D341Med (cell line): Measurements from ENCODE around the gene MDK.
A peak's percentile ranks its signal among the peaks of the same experiment; 100 is the strongest.

ENCODE experiments used
- DNase-seq: peaks from one replicate; pipeline ENCODE4 v3.0.0; 2012; ENCODE audit warnings: low spot score

Gene MDK, protein sequence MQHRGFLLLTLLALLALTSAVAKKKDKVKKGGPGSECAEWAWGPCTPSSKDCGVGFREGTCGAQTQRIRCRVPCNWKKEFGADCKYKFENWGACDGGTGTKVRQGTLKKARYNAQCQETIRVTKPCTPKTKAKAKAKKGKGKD

DNA sequence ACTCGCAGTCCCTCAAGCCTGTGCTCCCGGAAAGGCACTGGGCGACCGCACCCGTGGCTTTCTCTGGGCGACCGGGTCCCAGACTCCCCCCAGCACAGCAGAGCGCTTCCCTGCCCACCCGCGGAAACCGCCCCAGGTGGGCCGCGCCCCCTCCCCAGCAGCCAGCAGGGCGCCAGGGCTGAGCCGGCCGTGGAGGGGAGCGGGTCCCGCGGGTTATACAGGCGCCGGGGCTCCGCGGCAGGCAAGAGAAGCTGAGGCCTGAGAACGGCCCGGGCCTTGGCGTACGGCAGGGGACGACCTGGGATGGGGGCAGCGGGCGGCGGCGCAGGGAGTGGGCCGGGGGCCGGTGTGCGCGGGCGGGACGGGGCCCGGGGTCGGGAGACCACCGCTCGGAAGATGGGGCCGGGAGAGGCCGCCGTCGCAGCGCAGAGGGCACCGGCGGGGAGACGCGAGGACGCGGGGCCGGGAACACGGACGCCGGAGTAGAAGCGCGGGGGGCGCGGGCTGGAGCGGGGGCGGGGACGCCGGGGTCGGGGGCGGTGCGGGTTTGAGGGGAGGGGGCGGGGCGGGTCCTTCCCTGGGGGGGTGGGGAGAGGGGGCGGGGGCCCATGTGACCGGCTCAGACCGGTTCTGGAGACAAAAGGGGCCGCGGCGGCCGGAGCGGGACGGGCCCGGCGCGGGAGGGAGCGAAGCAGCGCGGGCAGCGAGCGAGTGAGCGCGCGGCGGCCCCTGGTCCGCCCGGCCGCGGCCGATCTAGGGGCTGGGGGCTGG, at the start of gene MDK:
Gene MDK (plus strand): TSS at position 622 of the 771 bp plus-strand sequence. CDS start 389 bp downstream, outside the sequence.
- peak; percentile 78 for DNase-seq

DNA sequence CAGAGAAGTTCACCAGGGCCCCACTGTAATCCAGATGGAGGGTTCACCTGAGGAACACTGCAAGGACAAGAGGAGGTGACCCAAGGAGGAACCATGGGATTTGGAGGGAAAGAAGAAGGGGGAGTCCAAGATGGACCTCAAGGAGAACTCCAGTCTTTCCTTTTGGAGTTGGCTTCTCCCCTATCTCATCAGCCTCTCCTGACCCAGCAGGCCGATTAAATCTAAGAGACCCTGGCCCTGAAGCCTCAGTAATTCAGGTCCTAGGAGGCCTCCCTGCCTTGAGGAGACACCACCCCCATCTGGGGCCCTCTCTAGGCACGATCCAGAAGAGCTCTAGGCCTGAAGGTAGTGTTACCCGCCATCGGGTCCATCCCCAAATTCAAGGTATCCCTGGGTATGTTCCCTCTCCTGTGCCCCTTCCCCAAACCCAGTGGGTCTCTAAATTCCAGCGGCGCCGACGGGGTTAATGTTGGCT, 49.3 kb upstream of the MDK start:
- no peak for DNase-seq

DNA sequence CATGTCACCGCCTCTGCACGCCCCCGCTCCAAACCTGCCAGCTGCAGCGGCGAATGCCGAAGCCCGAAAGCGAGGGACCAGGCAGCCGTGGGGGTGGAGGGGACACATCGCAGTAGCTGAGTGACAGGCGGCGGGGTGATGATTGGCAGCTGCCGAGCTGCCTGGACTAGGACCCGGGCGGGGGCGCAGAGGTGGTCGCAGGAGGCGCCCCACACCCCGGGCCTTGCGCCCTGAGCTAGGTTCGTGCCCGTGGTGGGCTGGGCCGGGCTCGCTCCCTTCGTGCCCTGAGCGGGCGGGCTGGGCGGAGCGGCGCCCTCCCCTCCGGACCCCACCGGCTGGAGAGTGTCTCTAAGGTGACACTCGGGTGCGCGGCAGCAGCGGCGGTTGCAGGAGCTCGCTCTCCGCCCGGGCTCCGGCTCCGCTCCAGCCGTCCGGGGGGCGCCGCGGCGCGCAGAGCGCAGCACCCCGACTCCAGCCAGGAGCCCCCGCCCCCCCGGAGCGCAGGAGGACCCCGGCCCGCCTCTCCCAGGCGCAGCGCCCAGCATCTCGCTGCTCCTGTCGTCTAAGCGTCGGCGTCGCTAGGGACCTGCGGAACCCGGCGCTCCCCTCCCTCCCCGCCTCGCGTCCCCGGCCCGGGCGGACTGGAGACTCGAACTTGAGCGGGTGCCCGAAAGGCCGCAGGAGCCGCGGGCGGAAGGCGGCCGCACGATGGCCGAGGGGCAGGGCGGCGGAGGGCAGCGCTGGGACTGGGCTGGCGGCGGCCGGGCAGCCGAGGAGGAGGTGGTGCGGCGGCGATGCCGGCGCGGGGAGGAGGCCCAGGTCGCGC, 48.7 kb upstream of the MDK start:
- DNase-seq, result peak; percentile 73

GRCh38 chr11:46333394-46333947, 48.0 kb upstream of the MDK start:
- no peak for DNase-seq

DNA sequence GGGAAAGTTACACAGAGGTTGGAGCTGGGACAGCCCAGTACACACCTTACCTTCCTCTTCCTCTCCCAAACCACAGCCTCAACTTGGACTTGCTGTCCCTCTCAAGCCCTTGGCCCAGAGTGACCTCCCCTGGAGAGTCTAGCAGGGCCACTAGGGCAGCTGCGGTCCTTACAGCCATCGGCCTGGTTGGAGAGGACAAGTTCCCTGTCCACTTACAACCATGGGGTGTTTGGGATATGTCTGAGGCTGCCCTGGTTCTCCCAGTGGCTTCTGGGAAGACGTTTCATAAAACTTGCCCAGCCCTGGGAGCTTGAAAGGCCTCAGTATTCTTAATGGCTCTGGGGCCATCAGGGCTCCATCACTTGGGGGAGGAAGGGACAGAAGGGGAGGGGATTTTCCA, 47.3 kb upstream of the MDK start:
- DNase-seq, result no peak

GRCh38 chr11:46335271-46335670, 46.2 kb upstream of the MDK start:
- no peak for DNase-seq

- no peak for DNase-seq
Observed at GRCh38 chr11:46335890-46336562, 45.4 kb upstream of the MDK start.

DNA sequence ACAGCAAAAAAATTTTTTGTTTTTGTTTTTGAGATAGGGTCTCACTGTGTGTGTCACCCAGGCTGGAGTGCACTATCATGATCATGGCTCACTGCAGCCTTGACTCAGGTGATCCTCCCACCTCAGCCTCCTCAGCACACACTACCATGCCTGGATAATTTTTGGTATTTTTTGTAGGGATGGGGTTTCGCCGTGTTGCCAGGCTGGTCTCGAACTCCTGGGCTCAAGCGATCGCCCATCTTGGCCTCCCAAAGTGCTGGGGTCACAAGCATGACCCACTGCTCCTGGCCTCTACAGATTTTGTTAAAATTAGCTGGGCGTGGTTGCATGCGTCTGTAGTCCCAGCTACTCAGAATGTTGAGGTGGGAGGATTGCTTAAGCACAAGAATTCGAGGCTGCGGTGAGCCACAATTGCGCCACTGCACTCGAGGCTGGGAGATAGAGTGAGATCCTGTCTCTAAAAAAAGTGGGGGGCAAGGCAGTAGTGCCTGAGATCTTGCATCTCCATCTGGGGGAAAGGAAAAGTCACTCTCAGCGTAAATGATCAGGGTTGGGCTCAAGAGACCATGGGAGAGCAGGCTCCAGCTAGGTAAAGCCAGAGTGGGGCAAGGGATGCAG, 44.8 kb upstream of the MDK start:
- DNase-seq, result no peak

DNA sequence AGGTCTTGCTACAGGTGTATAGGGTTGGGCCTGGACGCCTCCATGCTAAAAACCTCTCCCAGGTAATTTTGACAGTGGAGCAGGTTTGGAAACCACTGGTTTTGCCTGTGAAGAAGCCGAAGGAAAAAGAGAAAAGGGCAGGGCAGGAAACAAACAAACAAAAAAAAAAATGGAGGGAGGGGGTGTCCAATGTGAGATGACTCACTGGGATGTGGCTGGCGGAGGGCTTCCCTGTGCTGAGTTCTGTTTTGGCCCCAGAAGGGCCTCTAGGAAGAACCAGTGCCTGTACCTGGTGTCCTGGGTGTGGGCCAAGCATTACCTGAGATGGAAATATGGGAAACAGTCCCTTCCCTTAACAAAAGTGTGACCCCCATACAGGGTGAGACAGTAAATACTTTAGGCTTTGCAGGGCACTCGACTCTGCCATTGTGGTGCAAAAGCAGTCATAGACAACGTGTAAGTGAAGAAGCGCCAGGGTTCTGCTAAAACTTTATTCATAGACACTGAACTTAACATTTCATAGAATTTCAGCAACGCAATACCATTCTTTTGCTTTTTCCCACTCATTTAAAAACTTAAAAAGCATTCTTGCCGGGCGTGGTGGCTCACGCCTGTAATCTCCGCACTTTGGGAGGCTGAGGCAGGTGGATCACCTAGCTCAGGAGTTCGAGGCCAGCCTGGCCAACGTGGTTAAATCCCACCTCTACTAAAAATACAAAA, 43.7 kb upstream of the MDK start:
- no peak for DNase-seq

DNA sequence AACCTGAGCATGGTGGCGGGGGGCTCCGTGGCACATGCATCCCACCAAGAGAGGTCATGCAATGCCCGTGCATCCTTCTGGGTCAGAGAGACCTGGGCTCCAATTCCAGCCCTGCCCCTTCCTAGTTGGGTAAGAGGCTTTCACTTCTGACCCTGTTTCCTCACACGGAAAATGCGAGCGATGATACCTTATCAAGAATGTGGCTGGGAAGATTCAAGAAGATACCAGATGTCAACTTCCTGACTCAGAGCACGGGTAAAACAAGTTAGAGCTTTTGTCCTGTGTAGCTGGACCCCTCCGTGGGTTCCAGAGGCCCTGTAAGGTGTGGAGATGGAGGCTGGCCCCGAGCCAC, 42.9 kb upstream of the MDK start:
- no peak for DNase-seq

- DNase-seq, result no peak
Observed at GRCh38 chr11:46338988-46339666, 42.3 kb upstream of the MDK start.

- no peak for DNase-seq
Observed at GRCh38 chr11:46339816-46340215, 41.7 kb upstream of the MDK start.

- no peak for DNase-seq
Observed at GRCh38 chr11:46341454-46341853, 40.0 kb upstream of the MDK start.

DNA sequence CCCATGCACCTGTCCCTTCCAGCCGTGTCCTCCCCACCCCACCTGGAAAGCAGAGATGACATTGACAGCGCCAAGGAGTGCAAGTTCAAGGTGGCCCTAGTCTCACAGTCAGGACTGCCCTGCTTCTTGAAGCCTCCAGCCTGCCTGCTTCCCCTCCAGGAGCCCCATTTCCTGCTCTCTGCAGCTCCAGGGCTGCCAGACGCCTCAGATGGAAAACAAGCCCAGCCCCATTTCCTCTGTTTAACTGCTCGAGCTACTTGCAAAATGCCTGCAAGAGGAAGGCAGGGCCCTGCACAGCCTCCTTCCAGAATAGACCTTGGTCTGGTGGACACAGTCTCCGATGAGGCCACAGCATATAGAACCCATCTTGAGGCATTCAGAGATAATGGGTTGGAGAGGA, 39.2 kb upstream of the MDK start:
- no peak for DNase-seq

- DNase-seq, result no peak
Observed at GRCh38 chr11:46343520-46343919, 37.9 kb upstream of the MDK start.

DNA sequence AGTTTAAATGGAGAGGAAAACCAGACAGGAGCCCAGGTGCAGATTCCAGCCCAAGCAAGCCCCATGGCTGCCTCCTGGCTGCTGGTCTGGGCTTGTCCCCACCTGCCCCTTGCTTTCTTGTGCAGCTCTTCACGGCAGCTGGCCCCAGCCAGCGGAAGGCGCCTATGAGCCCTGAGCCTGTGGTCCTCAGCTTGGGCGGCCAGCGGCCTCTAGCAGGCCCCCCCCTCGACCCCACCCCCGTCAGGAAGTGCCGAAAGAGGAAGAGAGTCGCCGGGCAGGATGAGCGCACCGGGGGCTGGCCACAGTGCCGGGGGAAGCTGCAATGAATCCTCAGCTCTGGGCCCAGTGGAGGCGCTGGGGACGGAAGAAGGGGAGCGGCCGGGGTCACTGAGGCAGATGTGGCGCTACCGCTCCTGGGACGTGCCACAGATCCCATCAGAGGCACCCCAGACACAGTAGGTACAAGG, 36.3 kb upstream of the MDK start:
- no peak for DNase-seq

- no peak for DNase-seq
Observed at GRCh38 chr11:46345881-46346484, 35.5 kb upstream of the MDK start.

GRCh38 chr11:46346886-46347636, 34.4 kb upstream of the MDK start, which contains the start of gene DGKZ:
DGKZ (plus strand) TSS chr11:46347463; CDS start chr11:46347660, 197 bp downstream.
- DNase-seq, result peak; percentile 99
